Measurements from ENCODE around the gene TSPEAR.

TSPEAR gene

GRCh38 chr21:44547656-44548331 lies 163.6 kb downstream of the TSPEAR start:
- no peak for DNase-seq

GRCh38 chr21:44544566-44544965 lies 166.8 kb downstream of the TSPEAR start:
- no peak for DNase-seq

GRCh38 chr21:44542716-44543115 lies 168.7 kb downstream of the TSPEAR start:
- no peak for DNase-seq

GRCh38 chr21:44540741-44541288 lies 170.6 kb downstream of the TSPEAR start:
- no peak for DNase-seq

- no peak for DNase-seq
These were observed 171.2 kb downstream of the TSPEAR start, which contains the start of gene KRTAP10-1 for GRCh38 chr21:44539991-44540666. Gene KRTAP10-1 (minus strand): TSS chr21:44540195. CDS start chr21:44540150, 45 bp downstream.

- DNase-seq = no peak
These were observed 172.3 kb downstream of the TSPEAR start for GRCh38 chr21:44539046-44539445.

GRCh38 chr21:44537930-44538911 lies 173.2 kb downstream of the TSPEAR start:
- DNase-seq = no peak

GRCh38 chr21:44535963-44536362 lies 175.4 kb downstream of the TSPEAR start:
- DNase-seq = no peak

GRCh38 chr21:44534688-44535087 lies 176.7 kb downstream of the TSPEAR start:
- DNase-seq = no peak

- DNase-seq = no peak
These were observed 177.3 kb downstream of the TSPEAR start for GRCh38 chr21:44533891-44534627.

- no peak for DNase-seq
These were observed 178.1 kb downstream of the TSPEAR start for GRCh38 chr21:44533121-44533890.

GRCh38 chr21:44532712-44533111 lies 178.7 kb downstream of the TSPEAR start:
- DNase-seq = no peak

GRCh38 chr21:44531606-44532564 lies 179.5 kb downstream of the TSPEAR start:
- no peak for DNase-seq

- DNase-seq = no peak
These were observed 180.3 kb downstream of the TSPEAR start for GRCh38 chr21:44530903-44531605.

GRCh38 chr21:44530221-44530902 lies 181.0 kb downstream of the TSPEAR start:
- DNase-seq = no peak

- DNase-seq = no peak
These were observed 181.8 kb downstream of the TSPEAR start for GRCh38 chr21:44529503-44530125.

- no peak for DNase-seq
These were observed 182.4 kb downstream of the TSPEAR start for GRCh38 chr21:44529011-44529421.

GRCh38 chr21:44528634-44528995 lies 182.8 kb downstream of the TSPEAR start:
- DNase-seq = no peak

Data from right kidney (tissue), 1 donor.